Measurements from ENCODE around the gene ADORA2A.

Gene ADORA2A

GRCh38 chr22:24427500-24428164, at the start of gene ADORA2A:
Gene ADORA2A, plus strand, starts transcription at chr22:24427599. Its CDS starts 5,806 bp downstream, at chr22:24433405.
- Histone ChIP-seq H3K27ac (ENCODE audit: low read depth, low read length) (no peak within 1 kb of the TSS), H3K36me3 (ENCODE audit: control insufficient read depth in 5 of 5, insufficient read depth in 5 of 5, low read length in 5 of 5) (no peaks in the 10 kb centered on the region), H3K4me3 (ENCODE audit: low read depth in 1 of 5, low read length in 5 of 5) (peak within 1 kb of the TSS in 1 of 5 donors; percentile 6), H3K9ac (ENCODE audit: low read length in 5 of 5) (no peak within 1 kb of the TSS), H3K4me1 (ENCODE audit: control insufficient read depth in 5 of 5, insufficient read depth in 5 of 5, low read length in 5 of 5) (peaks cover under 1 to 35% (median 21%) of the 10 kb centered on the region in 5 donors), H3K9me3 (ENCODE audit: control insufficient read depth in 5 of 5, low read length in 5 of 5) (no peaks in the 10 kb centered on the region), H3K27me3 (ENCODE audit: control insufficient read depth in 5 of 5, insufficient read depth in 4 of 5, low read length in 5 of 5) (peaks cover 0 to 4% (median 0%) of the 10 kb centered on the region in 5 donors)

- Histone ChIP-seq H3K9ac (ENCODE audit: low read length in 5 of 5) (no peak overlapping the region), H3K36me3 (ENCODE audit: control insufficient read depth in 5 of 5, insufficient read depth in 5 of 5, low read length in 5 of 5) (peaks cover 10 to 27% (median 17%) of the 10 kb centered on the region in 5 donors), H3K4me3 (ENCODE audit: low read depth in 1 of 5, low read length in 5 of 5) (no peak overlapping the region), H3K27me3 (ENCODE audit: control insufficient read depth in 5 of 5, insufficient read depth in 4 of 5, low read length in 5 of 5) (no peaks in the 10 kb centered on the region), H3K4me1 (ENCODE audit: control insufficient read depth in 5 of 5, insufficient read depth in 5 of 5, low read length in 5 of 5) (no peaks in the 10 kb centered on the region), H3K27ac (ENCODE audit: low read depth, low read length) (no peak overlapping the region), H3K9me3 (ENCODE audit: control insufficient read depth in 5 of 5, low read length in 5 of 5) (no peaks in the 10 kb centered on the region)
These were observed 47.9 kb upstream of the ADORA2A start for GRCh38 chr22:24379536-24379935.

DNA sequence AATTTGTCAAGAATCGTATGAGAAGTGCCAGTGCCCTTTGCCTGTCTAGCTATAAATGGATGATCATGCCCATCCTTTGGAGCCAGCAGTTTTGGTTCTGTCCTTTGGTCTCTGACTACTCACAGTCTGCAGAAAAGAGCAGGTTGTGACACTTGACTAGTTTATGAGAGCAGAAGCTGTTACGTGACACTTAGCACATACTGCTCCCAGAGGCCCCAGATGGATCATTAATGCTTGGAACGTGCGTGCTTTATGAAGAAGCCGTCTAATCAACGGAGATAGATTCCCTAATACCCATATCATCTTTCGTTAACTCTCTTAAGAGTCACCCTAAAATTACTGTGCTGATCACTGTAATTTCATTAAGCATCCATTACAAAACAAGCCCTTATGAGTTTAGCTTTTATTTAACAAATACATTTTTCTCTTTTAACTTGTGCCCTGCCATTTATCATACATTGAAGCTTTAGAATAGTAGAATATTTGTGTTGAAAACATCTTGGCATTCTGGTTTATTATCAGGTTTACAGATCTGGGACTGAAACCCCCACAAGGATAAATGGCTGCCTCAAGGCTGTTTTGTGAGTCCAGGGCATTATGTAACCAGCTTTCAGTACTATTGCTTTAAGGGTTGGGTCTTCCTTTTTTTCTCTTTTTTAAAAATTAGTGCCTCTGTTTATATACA, 47.0 kb upstream of the ADORA2A start:
- H3K36me3 ChIP-seq (ENCODE audit: control insufficient read depth in 5 of 5, insufficient read depth in 5 of 5, low read length in 5 of 5): peaks cover 10 to 27% (median 17%) of the 10 kb centered on the region in 5 donors
- no peak overlapping the region for H3K4me3 ChIP-seq (ENCODE audit: low read depth in 1 of 5, low read length in 5 of 5)

DNA sequence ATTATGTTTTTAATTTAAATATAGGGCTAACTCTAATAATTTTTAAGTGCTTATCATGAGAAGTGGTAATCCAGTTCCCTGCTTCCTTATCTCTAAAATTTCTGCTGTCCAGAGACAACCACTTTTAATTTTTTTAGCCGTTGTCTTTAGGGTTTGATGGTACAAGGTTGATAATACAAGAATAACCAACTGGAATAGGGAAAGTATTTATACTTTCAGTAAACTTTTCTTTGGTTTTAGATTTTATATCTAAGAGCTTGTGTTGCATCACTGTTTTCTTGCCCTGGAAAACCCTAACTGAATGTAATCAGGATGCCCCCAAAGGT, 46.5 kb upstream of the ADORA2A start:
- Histone ChIP-seq H3K9ac (ENCODE audit: low read length in 5 of 5) (no peak overlapping the region), H3K36me3 (ENCODE audit: control insufficient read depth in 5 of 5, insufficient read depth in 5 of 5, low read length in 5 of 5) (peaks cover 10 to 29% (median 18%) of the 10 kb centered on the region in 5 donors), H3K27me3 (ENCODE audit: control insufficient read depth in 5 of 5, insufficient read depth in 4 of 5, low read length in 5 of 5) (no peaks in the 10 kb centered on the region), H3K27ac (ENCODE audit: low read depth, low read length) (no peak overlapping the region), H3K4me1 (ENCODE audit: control insufficient read depth in 5 of 5, insufficient read depth in 5 of 5, low read length in 5 of 5) (no peaks in the 10 kb centered on the region), H3K9me3 (ENCODE audit: control insufficient read depth in 5 of 5, low read length in 5 of 5) (no peaks in the 10 kb centered on the region), H3K4me3 (ENCODE audit: low read depth in 1 of 5, low read length in 5 of 5) (no peak overlapping the region)

More for the DNA sequence above, 47.0 kb upstream of the ADORA2A start:
- no peaks in the 10 kb centered on the region for H3K9me3 ChIP-seq (ENCODE audit: control insufficient read depth in 5 of 5, low read length in 5 of 5)
- H3K27ac ChIP-seq (ENCODE audit: low read depth, low read length): no peak overlapping the region
- no peak overlapping the region for H3K9ac ChIP-seq (ENCODE audit: low read length in 5 of 5)
- H3K27me3 ChIP-seq (ENCODE audit: control insufficient read depth in 5 of 5, insufficient read depth in 4 of 5, low read length in 5 of 5): no peaks in the 10 kb centered on the region
- no peaks in the 10 kb centered on the region for H3K4me1 ChIP-seq (ENCODE audit: control insufficient read depth in 5 of 5, insufficient read depth in 5 of 5, low read length in 5 of 5)

DNA sequence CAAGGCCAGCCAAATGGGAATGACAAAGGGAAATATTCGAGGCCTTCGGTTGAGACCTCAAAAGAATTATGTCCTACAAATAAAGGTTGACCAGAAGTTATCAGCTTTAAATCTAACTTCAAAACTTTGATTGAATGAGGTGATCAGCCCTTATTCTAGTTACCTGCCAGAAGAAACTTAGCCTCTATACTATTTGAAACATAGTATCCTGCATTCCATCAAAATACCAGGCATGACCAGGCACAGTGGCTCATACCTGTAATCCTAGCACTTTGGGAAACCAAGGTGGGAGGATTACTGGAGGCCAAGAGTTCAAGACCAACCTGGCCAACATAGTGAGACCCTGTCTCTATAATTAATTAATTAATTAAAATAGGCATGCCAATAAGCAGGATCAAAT, 44.3 kb upstream of the ADORA2A start:
- Histone ChIP-seq H3K4me3 (ENCODE audit: low read depth in 1 of 5, low read length in 5 of 5) (no peak overlapping the region), H3K36me3 (ENCODE audit: control insufficient read depth in 5 of 5, insufficient read depth in 5 of 5, low read length in 5 of 5) (peaks cover 5 to 17% (median 8%) of the 10 kb centered on the region in 5 donors), H3K9me3 (ENCODE audit: control insufficient read depth in 5 of 5, low read length in 5 of 5) (no peaks in the 10 kb centered on the region), H3K27ac (ENCODE audit: low read depth, low read length) (no peak overlapping the region), H3K27me3 (ENCODE audit: control insufficient read depth in 5 of 5, insufficient read depth in 4 of 5, low read length in 5 of 5) (no peaks in the 10 kb centered on the region), H3K4me1 (ENCODE audit: control insufficient read depth in 5 of 5, insufficient read depth in 5 of 5, low read length in 5 of 5) (no peaks in the 10 kb centered on the region), H3K9ac (ENCODE audit: low read length in 5 of 5) (no peak overlapping the region)

GRCh38 chr22:24384131-24384530, 43.3 kb upstream of the ADORA2A start:
- Histone ChIP-seq H3K4me1 (ENCODE audit: control insufficient read depth in 5 of 5, insufficient read depth in 5 of 5, low read length in 5 of 5) (peaks cover 0 to under 1% (median 0%) of the 10 kb centered on the region in 5 donors), H3K4me3 (ENCODE audit: low read depth in 1 of 5, low read length in 5 of 5) (no peak overlapping the region), H3K9ac (ENCODE audit: low read length in 5 of 5) (no peak overlapping the region), H3K27ac (ENCODE audit: low read depth, low read length) (no peak overlapping the region), H3K27me3 (ENCODE audit: control insufficient read depth in 5 of 5, insufficient read depth in 4 of 5, low read length in 5 of 5) (no peaks in the 10 kb centered on the region), H3K9me3 (ENCODE audit: control insufficient read depth in 5 of 5, low read length in 5 of 5) (no peaks in the 10 kb centered on the region), H3K36me3 (ENCODE audit: control insufficient read depth in 5 of 5, insufficient read depth in 5 of 5, low read length in 5 of 5) (peaks cover 3 to 14% (median 7%) of the 10 kb centered on the region in 5 donors)

GRCh38 chr22:24386937-24387471, 40.4 kb upstream of the ADORA2A start:
- H3K4me1 ChIP-seq (ENCODE audit: control insufficient read depth in 5 of 5, insufficient read depth in 5 of 5, low read length in 5 of 5): peaks cover 2 to 26% (median 22%) of the 10 kb centered on the region in 5 donors
- H3K9ac ChIP-seq (ENCODE audit: low read length in 5 of 5): no peak overlapping the region
- H3K27ac ChIP-seq (ENCODE audit: low read depth, low read length): no peak overlapping the region
- no peak overlapping the region for H3K4me3 ChIP-seq (ENCODE audit: low read depth in 1 of 5, low read length in 5 of 5)
- H3K9me3 ChIP-seq (ENCODE audit: control insufficient read depth in 5 of 5, low read length in 5 of 5): no peaks in the 10 kb centered on the region
- H3K27me3 ChIP-seq (ENCODE audit: control insufficient read depth in 5 of 5, insufficient read depth in 4 of 5, low read length in 5 of 5): no peaks in the 10 kb centered on the region
- H3K36me3 ChIP-seq (ENCODE audit: control insufficient read depth in 5 of 5, insufficient read depth in 5 of 5, low read length in 5 of 5): peaks cover 0 to 4% (median 0%) of the 10 kb centered on the region in 5 donors

DNA sequence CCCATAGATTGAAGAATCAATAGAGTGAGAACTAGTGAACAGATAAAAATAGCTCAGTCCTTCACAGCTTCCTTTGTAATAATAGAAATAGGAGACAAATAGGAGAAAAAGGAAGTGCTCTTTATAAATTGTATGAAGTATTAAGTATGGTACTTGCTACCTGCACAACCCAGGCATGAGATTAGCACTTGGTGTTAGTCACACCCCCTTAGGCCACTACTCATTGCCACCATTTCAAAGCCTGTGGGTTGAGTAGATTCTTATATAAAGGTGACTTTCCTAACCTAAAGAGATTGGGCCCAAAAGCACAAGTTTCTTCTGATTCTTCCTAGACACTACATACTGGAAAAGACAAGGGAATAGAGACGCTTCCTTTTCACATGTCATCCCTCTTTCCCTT, 37.7 kb upstream of the ADORA2A start:
- peaks cover 0 to 4% (median 3%) of the 10 kb centered on the region in 5 donors for H3K36me3 ChIP-seq (ENCODE audit: control insufficient read depth in 5 of 5, insufficient read depth in 5 of 5, low read length in 5 of 5)
- H3K27me3 ChIP-seq (ENCODE audit: control insufficient read depth in 5 of 5, insufficient read depth in 4 of 5, low read length in 5 of 5): no peaks in the 10 kb centered on the region
- H3K4me3 ChIP-seq (ENCODE audit: low read depth in 1 of 5, low read length in 5 of 5): no peak overlapping the region
- no peak overlapping the region for H3K9ac ChIP-seq (ENCODE audit: low read length in 5 of 5)
- H3K9me3 ChIP-seq (ENCODE audit: control insufficient read depth in 5 of 5, low read length in 5 of 5): no peaks in the 10 kb centered on the region
- peaks cover 2 to 26% (median 22%) of the 10 kb centered on the region in 5 donors for H3K4me1 ChIP-seq (ENCODE audit: control insufficient read depth in 5 of 5, insufficient read depth in 5 of 5, low read length in 5 of 5)
- peak overlapping the region; percentile 77 for H3K27ac ChIP-seq (ENCODE audit: low read depth, low read length)

DNA sequence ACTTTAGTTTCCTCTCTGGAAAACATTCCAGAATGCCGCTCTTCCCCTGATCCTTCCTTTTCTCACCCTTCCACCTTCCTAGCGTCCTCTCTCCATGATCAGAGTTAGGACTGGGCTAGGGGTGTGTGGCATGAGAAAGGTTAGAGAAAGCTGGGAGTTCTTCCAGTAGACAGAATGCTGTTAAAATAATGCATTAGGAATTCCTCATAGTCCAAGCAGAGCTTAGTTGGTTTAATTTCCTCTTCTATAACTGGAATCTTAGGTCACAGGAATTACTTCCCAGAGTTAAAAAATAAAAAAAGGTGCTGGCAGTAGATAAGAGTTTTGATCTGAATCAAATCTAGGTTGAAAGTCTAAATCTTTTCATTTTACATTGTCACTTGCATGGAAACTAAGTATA, 37.2 kb upstream of the ADORA2A start:
- H3K4me1 ChIP-seq (ENCODE audit: control insufficient read depth in 5 of 5, insufficient read depth in 5 of 5, low read length in 5 of 5): peaks cover 2 to 26% (median 22%) of the 10 kb centered on the region in 5 donors
- peak overlapping the region; percentile 77 for H3K27ac ChIP-seq (ENCODE audit: low read depth, low read length)
- peaks cover 0 to 4% (median 3%) of the 10 kb centered on the region in 5 donors for H3K36me3 ChIP-seq (ENCODE audit: control insufficient read depth in 5 of 5, insufficient read depth in 5 of 5, low read length in 5 of 5)
- H3K9me3 ChIP-seq (ENCODE audit: control insufficient read depth in 5 of 5, low read length in 5 of 5): no peaks in the 10 kb centered on the region
- H3K9ac ChIP-seq (ENCODE audit: low read length in 5 of 5): peak overlapping the region in 1 of 5 donors; percentile 16
- no peak overlapping the region for H3K4me3 ChIP-seq (ENCODE audit: low read depth in 1 of 5, low read length in 5 of 5)
- H3K27me3 ChIP-seq (ENCODE audit: control insufficient read depth in 5 of 5, insufficient read depth in 4 of 5, low read length in 5 of 5): no peaks in the 10 kb centered on the region

GRCh38 chr22:24390576-24390975, 36.8 kb upstream of the ADORA2A start:
- Histone ChIP-seq H3K9me3 (ENCODE audit: control insufficient read depth in 5 of 5, low read length in 5 of 5) (no peaks in the 10 kb centered on the region), H3K9ac (ENCODE audit: low read length in 5 of 5) (no peak overlapping the region), H3K27me3 (ENCODE audit: control insufficient read depth in 5 of 5, insufficient read depth in 4 of 5, low read length in 5 of 5) (no peaks in the 10 kb centered on the region), H3K4me3 (ENCODE audit: low read depth in 1 of 5, low read length in 5 of 5) (no peak overlapping the region), H3K36me3 (ENCODE audit: control insufficient read depth in 5 of 5, insufficient read depth in 5 of 5, low read length in 5 of 5) (peaks cover 0 to 4% (median 1%) of the 10 kb centered on the region in 5 donors), H3K4me1 (ENCODE audit: control insufficient read depth in 5 of 5, insufficient read depth in 5 of 5, low read length in 5 of 5) (peaks cover 2 to 26% (median 22%) of the 10 kb centered on the region in 5 donors), H3K27ac (ENCODE audit: low read depth, low read length) (peak overlapping the region; percentile 77)

All from subcutaneous abdominal adipose tissue (tissue), 5 donors.